ENCODE measurements around the gene PCNX3.
"Not testable (repeated sequence)": the region's sequence is repeated elsewhere in the genome, so short reads cannot be mapped to it uniquely, and the experiment has no call there.

Gene PCNX3

GRCh38 chr11:65654375-65655349 is 39.1 kb downstream of the PCNX3 start:
- TF ChIP-seq POLR2AphosphoS5 (IDR thresholded peaks at IDR 0.05; ENCODE audit: low read depth, low read length) (peak; percentile 82), POLR2A (IDR thresholded peaks at IDR 0.05; ENCODE audit: low read depth, low read length) (peak; percentile 44; the same call in 1 of the 2 replicates), TAF1 (IDR thresholded peaks at IDR 0.05; ENCODE audit: borderline replicate concordance, low read depth, low read length) (no peak)
- DNase-seq (ENCODE audit: insufficient read length): peak; percentile 7
- FAIRE-seq: peak; percentile 53

DNA sequence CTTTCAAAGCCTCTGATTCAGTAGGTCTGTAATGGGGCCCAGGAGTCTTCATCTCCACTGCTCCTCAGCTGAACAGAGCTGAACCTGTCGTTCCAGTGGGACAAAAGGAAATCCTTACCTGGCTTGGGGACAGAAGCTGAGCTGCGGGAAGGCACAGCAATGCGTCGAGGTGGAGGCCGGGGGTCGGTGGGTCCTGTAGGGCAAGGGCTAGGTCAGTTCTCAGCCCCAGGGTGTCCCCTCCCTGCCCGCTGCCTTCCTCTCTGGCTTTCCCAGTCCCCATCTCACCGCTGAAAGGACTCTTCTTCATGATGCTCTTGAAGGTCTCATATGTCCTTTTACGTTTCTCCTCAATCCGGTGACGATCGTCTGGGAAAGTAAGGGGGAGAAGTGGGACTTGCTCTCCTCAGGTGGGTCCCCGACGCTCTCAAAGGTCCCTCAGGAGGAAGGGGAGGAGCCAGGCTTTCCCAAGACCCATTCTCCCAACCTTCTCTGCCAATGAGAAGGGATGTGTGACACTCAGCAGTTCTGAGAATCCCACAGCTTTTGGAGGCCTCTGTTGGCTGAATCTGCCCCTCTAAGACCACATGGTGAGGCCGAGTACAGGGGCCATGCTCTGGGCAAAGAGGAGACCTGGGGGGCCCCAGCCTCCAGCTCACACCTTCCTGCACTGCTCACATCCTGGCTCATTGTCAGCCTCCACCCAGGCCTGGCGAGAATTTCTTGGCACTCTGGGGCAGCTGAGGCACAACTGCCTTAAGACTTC is 40.2 kb downstream of the PCNX3 start:
- peak; percentile 13; the same call in 1 of the 2 replicates for TF ChIP-seq POLR2AphosphoS5 (IDR thresholded peaks at IDR 0.05; ENCODE audit: low read depth, low read length)
- TF ChIP-seq TAF1 (IDR thresholded peaks at IDR 0.05; ENCODE audit: borderline replicate concordance, low read depth, low read length): no peak
- TF ChIP-seq POLR2A (IDR thresholded peaks at IDR 0.05; ENCODE audit: low read depth, low read length): peak; percentile 40; the same call in 1 of the 2 replicates
- DNase-seq (ENCODE audit: insufficient read length) (peak; percentile 0), FAIRE-seq (no peak)

DNA sequence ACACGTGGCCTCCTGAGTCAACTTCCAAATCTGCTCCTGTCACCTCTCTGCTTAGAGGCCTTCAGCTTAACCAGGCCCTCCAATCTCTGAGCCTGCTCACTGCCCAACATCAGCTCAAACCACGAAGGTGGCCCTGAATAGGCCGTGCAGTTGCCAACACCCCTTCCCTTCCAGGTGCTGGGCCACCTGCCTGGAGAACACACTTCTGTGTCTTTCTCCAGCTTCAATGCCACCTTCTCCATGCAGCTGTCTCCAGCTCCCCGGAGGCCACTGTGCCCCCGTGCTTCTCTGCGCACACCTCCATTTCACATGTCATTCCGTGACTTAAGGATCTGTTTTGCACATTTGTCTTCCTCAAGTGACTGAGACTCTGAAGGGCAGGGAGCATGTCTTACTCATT is 41.9 kb downstream of the PCNX3 start:
- peak; percentile 3 for DNase-seq (ENCODE audit: insufficient read length)
- FAIRE-seq: no peak
- TF ChIP-seq TAF1 (IDR thresholded peaks at IDR 0.05; ENCODE audit: borderline replicate concordance, low read depth, low read length) (no peak), POLR2AphosphoS5 (IDR thresholded peaks at IDR 0.05; ENCODE audit: low read depth, low read length) (no peak), POLR2A (IDR thresholded peaks at IDR 0.05; ENCODE audit: low read depth, low read length) (no peak)

DNA sequence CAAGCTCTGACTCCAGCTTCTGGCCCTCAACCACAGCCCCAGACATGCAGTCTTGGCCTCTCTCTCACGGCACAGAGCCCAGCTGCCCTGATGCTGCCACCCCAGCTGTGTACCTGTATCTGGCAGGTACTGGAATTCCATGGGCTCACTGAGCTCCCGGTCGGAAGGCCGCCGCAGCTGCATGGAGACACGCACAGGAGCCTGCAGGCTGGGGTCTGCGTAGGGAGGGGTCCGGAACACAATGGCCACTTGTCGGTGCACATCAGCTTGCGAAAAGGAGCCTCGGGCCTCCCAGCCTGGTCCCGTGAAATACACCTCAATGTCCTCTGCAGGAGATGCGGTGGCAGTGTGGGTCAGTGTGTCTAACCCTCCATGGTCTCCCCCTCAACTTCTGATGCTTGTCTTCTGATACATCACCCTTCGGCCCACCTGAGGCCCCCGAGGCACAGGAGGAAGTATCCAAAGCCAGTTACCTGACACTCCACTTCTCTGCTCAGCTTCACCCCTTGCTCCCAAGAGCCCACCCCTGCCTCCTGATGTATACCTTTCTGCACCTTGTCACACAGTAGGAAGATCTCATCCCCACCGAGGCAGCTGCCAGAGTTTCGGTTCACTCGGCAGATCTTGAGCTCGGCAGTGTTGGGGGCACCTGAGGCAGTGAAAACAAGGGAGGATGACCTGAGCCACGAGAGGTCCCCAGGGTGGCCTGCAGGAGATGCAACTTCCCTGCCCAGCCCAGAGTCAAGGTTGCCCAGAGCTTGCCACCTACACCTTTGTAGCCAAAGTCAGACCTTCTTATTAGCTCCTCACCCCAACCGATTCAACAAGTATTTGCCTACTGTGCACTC is 42.8 kb downstream of the PCNX3 start:
- no peak for TF ChIP-seq TAF1 (IDR thresholded peaks at IDR 0.05; ENCODE audit: borderline replicate concordance, low read depth, low read length)
- no peak for TF ChIP-seq POLR2AphosphoS5 (IDR thresholded peaks at IDR 0.05; ENCODE audit: low read depth, low read length)
- TF ChIP-seq POLR2A (IDR thresholded peaks at IDR 0.05; ENCODE audit: low read depth, low read length): no peak
- DNase-seq (ENCODE audit: insufficient read length) (peak; percentile 2), FAIRE-seq (no peak)

- peak; percentile 0 for DNase-seq (ENCODE audit: insufficient read length)
- no peak for FAIRE-seq
- TF ChIP-seq POLR2A (IDR thresholded peaks at IDR 0.05; ENCODE audit: low read depth, low read length) (no peak), POLR2AphosphoS5 (IDR thresholded peaks at IDR 0.05; ENCODE audit: low read depth, low read length) (no peak; the same call in 1 of the 2 replicates), TAF1 (IDR thresholded peaks at IDR 0.05; ENCODE audit: borderline replicate concordance, low read depth, low read length) (no peak)
Observed at GRCh38 chr11:65660038-65660437, 44.5 kb downstream of the PCNX3 start.

DNA sequence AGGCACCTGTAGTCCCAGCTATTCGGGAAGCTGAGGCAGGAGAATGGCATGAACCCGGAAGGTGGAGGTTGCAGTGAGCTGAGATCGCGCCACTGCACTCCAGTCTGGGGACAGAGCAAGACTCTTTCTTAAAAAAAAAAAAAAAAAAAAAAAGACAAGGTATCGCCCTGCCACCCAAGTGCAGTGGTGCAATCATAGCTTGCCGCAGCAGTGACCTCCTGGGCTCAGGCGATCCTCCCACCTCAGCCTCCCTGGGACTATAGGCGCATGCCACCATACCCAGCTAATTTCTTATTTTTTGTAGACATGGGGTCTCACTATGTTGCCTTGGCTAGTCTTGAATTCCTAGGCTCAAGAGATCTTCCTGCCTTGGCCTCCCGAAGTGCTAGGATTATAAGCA is 45.3 kb downstream of the PCNX3 start:
- FAIRE-seq; DNase-seq (ENCODE audit: insufficient read length): not testable (repeated sequence)

DNA sequence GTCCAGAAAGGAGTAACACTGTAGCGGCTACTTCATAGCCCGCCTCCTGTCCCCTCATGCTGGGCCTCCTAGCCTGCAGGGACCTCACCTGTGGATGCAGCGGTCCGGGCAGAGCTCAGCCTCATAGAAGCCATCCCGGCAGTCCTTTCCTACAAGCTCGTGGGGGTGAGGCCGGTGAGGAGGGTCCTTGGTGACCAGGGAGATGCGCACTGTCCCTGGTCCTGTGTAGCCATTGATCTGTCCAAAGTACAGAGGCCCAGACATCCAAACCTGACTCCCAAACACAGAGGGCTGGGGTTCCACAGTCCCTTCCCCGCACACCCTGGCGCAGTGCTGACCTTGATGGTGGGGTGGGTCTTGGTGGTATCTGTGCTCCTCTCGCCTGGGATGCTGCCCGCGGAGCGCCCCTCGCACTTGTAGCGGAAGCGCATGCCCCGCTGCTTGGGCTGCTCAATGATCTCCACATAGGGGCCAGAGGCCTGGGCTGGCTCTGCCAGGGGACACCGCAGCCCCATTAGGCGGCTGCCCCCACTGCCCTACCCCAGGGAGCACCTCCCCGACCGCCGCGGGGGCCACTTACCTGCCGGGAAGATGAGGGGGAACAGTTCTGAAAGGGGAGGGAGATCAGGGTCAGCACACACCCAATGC is 46.1 kb downstream of the PCNX3 start:
- TF ChIP-seq POLR2A (IDR thresholded peaks at IDR 0.05; ENCODE audit: low read depth, low read length) (no peak), POLR2AphosphoS5 (IDR thresholded peaks at IDR 0.05; ENCODE audit: low read depth, low read length) (no peak), TAF1 (IDR thresholded peaks at IDR 0.05; ENCODE audit: borderline replicate concordance, low read depth, low read length) (no peak)
- no peak for DNase-seq (ENCODE audit: insufficient read length)
- FAIRE-seq: no peak

GRCh38 chr11:65662247-65662798 is 46.7 kb downstream of the PCNX3 start:
- TF ChIP-seq TAF1 (IDR thresholded peaks at IDR 0.05; ENCODE audit: borderline replicate concordance, low read depth, low read length) (no peak), POLR2A (IDR thresholded peaks at IDR 0.05; ENCODE audit: low read depth, low read length) (no peak), POLR2AphosphoS5 (IDR thresholded peaks at IDR 0.05; ENCODE audit: low read depth, low read length) (no peak)
- DNase-seq (ENCODE audit: insufficient read length) (no peak), FAIRE-seq (no peak)

DNA sequence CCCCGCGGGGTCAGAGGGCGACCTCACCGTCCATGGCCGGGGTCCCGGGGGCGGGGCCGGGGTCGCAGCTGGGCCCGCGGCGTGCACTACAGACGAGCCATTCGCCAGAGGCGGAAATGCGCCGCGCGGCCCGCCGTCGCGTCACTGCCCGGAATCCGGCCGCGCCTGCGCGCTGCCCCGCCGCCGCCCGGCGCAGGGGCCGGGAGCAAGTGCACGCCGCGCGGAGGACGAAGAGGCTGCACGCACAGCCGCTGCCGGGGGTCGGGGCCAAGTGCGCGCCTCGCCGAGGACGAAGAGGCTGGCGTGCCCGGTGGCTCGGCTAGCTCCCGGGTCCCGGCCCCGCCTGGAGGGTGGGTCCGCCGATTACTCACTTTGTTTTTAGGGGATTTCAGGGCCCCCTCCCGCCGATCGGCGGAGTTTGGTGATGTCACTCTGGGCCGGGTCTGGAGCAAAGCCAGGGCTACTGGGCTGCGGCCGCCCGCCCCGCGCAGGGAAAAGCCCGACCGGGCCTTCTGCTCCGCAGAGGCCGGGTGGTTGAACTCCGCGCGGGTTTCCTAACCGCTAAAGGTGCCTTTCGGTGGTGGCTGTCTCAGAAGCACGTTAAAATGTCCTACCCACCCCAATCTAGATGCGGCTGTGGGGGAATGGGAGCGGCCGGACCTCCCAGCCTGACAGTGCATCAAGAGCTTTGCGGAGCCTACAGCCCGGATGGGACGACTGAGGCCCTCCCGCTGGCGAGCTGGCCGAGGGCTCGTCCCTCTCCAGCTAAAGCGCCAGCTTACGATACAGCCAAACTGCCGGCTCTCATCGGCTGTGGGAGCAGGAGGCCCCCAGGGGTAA is 47.4 kb downstream of the PCNX3 start, which contains the start of gene RELA:
Gene RELA (minus strand): TSS at position 118 of the 840 bp plus-strand sequence. CDS start 84 bp downstream, at position 34.
- DNase-seq (ENCODE audit: insufficient read length): peak; percentile 92
- TF ChIP-seq POLR2AphosphoS5 (IDR thresholded peaks at IDR 0.05; ENCODE audit: low read depth, low read length) (peak; percentile 51; the same call in 1 of the 2 replicates), TAF1 (IDR thresholded peaks at IDR 0.05; ENCODE audit: borderline replicate concordance, low read depth, low read length) (no peak), POLR2A (IDR thresholded peaks at IDR 0.05; ENCODE audit: low read depth, low read length) (peak; percentile 78)
- peak; percentile 99 for FAIRE-seq
